GM12873 (cell line): Measurements from ENCODE around the gene SLC11A1.

ENCODE experiments used
- CTCF ChIP-seq: IDR thresholded peaks from 2 replicates; pipeline ENCODE4 v1.5.1; 2012; ENCODE audit warnings: low read depth, mild to moderate bottlenecking, moderate library complexity, low read length, control low read depth; ENCODE audit not compliant: insufficient read depth; ENCODE audit errors: missing control alignments

The SLC11A1 gene

DNA sequence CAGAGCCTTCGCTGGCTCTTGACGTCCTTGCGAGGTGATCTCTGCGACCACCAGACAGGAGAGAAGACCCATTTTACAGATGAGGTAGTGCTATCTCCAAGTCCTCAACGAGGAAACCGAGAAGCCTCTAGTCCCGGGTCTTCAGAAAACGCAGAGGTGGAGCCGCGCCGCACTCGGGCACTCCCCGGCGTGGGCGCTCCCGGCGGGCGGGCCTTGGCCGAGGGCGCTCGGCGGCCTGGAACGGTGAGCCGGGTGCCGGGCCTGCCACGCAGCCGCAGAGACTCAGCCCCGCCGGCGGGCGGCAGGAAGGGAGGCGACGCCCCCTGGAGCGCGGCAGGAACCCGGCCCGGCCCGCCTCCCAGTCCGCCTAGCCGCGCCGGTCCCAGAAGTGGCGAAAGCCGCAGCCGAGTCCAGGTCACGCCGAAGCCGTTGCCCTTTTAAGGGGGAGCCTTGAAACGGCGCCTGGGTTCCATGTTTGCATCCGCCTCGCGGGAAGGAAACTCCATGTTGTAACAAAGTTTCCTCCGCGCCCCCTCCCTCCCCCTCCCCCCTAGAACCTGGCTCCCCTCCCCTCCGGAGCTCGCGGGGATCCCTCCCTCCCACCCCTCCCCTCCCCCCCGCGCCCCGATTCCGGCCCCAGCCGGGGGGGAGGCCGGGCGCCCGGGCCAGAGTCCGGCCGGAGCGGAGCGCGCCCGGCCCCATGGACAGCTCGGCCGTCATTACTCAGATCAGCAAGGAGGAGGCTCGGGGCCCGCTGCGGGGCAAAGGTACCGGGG is 17.5 kb downstream of the SLC11A1 start, which contains the start of gene CTDSP1:
Gene CTDSP1 (plus strand): TSS at position 478 of the 776 bp plus-strand sequence. CDS start 223 bp downstream, at position 701.
- no peak for TF ChIP-seq CTCF

GRCh38 chr2:218400167-218400929 is 18.3 kb downstream of the SLC11A1 start:
- TF ChIP-seq CTCF, result no peak

GRCh38 chr2:218400930-218401881 is 19.1 kb downstream of the SLC11A1 start:
- no peak for TF ChIP-seq CTCF

- TF ChIP-seq CTCF, result no peak
Observed at GRCh38 chr2:218401890-218402289, 19.8 kb downstream of the SLC11A1 start.

GRCh38 chr2:218402491-218402901 is 20.4 kb downstream of the SLC11A1 start:
- TF ChIP-seq CTCF, result no peak

DNA sequence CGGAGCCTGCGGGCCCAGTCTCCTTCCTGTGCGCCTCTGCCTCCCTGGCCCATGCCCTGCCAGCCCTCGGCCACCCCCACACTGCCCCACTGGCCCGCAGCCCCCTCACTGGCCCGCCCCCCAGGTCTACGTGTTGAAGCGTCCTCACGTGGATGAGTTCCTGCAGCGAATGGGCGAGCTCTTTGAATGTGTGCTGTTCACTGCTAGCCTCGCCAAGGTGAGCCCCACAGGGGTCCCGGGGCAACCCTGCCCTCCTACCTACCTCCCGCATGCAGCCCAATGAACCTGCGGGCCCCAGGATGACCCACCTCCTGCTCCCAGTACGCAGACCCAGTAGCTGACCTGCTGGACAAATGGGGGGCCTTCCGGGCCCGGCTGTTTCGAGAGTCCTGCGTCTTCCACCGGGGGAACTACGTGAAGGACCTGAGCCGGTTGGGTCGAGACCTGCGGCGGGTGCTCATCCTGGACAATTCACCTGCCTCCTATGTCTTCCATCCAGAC is 20.9 kb downstream of the SLC11A1 start:
- no peak for TF ChIP-seq CTCF
